Activated gamma-delta T cell (primary cell): ENCODE data around the gene FKTN.

Experiments
- DNase-seq: peaks from one replicate; lab custom pipeline; 2025; lab: John Stamatoyannopoulos, UW

Gene FKTN

GRCh38 chr9:105678163-105678562, 120.2 kb downstream of the FKTN start:
- no peak for DNase-seq

GRCh38 chr9:105678781-105679180, 120.8 kb downstream of the FKTN start:
- no peak for DNase-seq

GRCh38 chr9:105679257-105680022, 121.5 kb downstream of the FKTN start:
- DNase-seq = no peak

- DNase-seq = no peak
Measured at GRCh38 chr9:105681313-105681712, 123.4 kb downstream of the FKTN start.

GRCh38 chr9:105681724-105682123, 123.8 kb downstream of the FKTN start:
- no peak for DNase-seq

GRCh38 chr9:105683688-105684275, 125.9 kb downstream of the FKTN start:
- DNase-seq = no peak

- no peak for DNase-seq
Measured at GRCh38 chr9:105686936-105687335, 129.0 kb downstream of the FKTN start.
